SU-DHL-6 (cell line): Measurements from ENCODE around the gene TANGO6.

Source experiments
- H2AFZ ChIP-seq: fragments of 200-600 bp; sonication (generic); 2 replicates; pipeline ENCODE4 v1.6.1; 2014; ENCODE audit warnings: low read depth, mild to moderate bottlenecking, moderate library complexity, mixed read lengths, antibody characterized with exemption, low read length; ENCODE audit not compliant: severe bottlenecking
- H3F3A ChIP-seq: fragments of 200-600 bp; shearing (Covaris generic); 2 replicates; pipeline ENCODE4 v1.6.0; 2016; ENCODE audit warnings: antibody characterized with exemption, mild to moderate bottlenecking; ENCODE audit not compliant: insufficient read depth
- H3K27ac ChIP-seq: fragments of 200-600 bp; sonication (generic); 2 replicates; pipeline ENCODE4 v1.5.1; 2016; ENCODE audit warnings: low read depth, mild to moderate bottlenecking, low read length, moderate library complexity, mixed read lengths
- H3K27me3 ChIP-seq: fragments of 200-600 bp; sonication (generic), shearing (Covaris generic); 2 replicates; pipeline ENCODE4 v1.6.0; 2014; ENCODE audit warnings: mild to moderate bottlenecking, low read length
- H3K36me3 ChIP-seq: fragments of 200-600 bp; sonication (generic); 2 replicates; pipeline ENCODE4 v1.6.1; 2014; ENCODE audit warnings: mild to moderate bottlenecking, low read length, mixed read lengths
- H3K4me2 ChIP-seq: fragments of 300-600, 200-600 bp; shearing (Covaris generic), sonication (generic); 2 replicates; pipeline ENCODE4 v1.6.0; 2014; ENCODE audit warnings: low read length, low read depth, mild to moderate bottlenecking; ENCODE audit not compliant: poor library complexity, severe bottlenecking
- H3K4me3 ChIP-seq: fragments of 200-600 bp; sonication (generic); 2 replicates; pipeline ENCODE4 v1.5.1; 2014; ENCODE audit warnings: antibody characterized with exemption, low read length, mild to moderate bottlenecking, mixed read lengths; ENCODE audit not compliant: insufficient read depth, poor library complexity, severe bottlenecking
- H3K79me2 ChIP-seq: fragments of 200-600 bp; sonication (generic); 2 replicates; pipeline ENCODE4 v1.6.1; 2014; ENCODE audit warnings: mild to moderate bottlenecking, low read length, moderate library complexity; ENCODE audit not compliant: insufficient read depth
- H3K9ac ChIP-seq: fragments of 200-600 bp; sonication (generic); 2 replicates; pipeline ENCODE4 v1.7.0; 2014; ENCODE audit warnings: mild to moderate bottlenecking, low read length
- H3K9me2 ChIP-seq: fragments of 200-600 bp; sonication (generic); replicated peaks from 2 replicates; pipeline ENCODE4 v1.6.1; 2014; ENCODE audit warnings: low read length; ENCODE audit not compliant: insufficient read depth
- H3K9me3 ChIP-seq: fragments of 200-600 bp; sonication (generic); 2 replicates; pipeline ENCODE4 v1.6.1; 2014; ENCODE audit warnings: low read length, mixed read lengths; ENCODE audit not compliant: insufficient read depth
- H4K20me1 ChIP-seq: fragments of 200-600 bp; sonication (generic); 2 replicates; pipeline ENCODE4 v1.6.1; 2014; ENCODE audit warnings: low read depth, mild to moderate bottlenecking, antibody characterized with exemption, low read length, moderate library complexity, mixed read lengths
- CTCF ChIP-seq: fragments of 200-600 bp; sonication (generic); IDR thresholded peaks from one replicate; pipeline ENCODE4 v1.5.1; 2017; ENCODE audit warnings: antibody characterized with exemption, mild to moderate bottlenecking, low read length, moderate library complexity; ENCODE audit not compliant: insufficient read depth, poor library complexity, severe bottlenecking
- EZH2phosphoT487 ChIP-seq: fragments of 200-600 bp; sonication (generic), shearing (Covaris generic); conservative IDR thresholded peaks from 2 replicates; pipeline ENCODE4 v1.6.1; 2018; ENCODE audit warnings: mild to moderate bottlenecking, antibody characterized with exemption, low read length, moderate library complexity, mixed read lengths

The TANGO6 gene

GRCh38 chr16:68939692-68940320 is 96.5 kb downstream of the TANGO6 start:
- H3K4me3 ChIP-seq = no peak overlapping the region
- no peak overlapping the region for H3K9ac ChIP-seq
- H3K4me2 ChIP-seq = no peak overlapping the region
- peaks cover 2% of the 10 kb centered on the region; the same call in 1 of the 2 replicates for H3K36me3 ChIP-seq
- no peaks in the 10 kb centered on the region for H3K79me2 ChIP-seq
- H4K20me1 ChIP-seq = no peaks in the 10 kb centered on the region
- no peaks in the 10 kb centered on the region for H3K27me3 ChIP-seq
- no peaks in the 10 kb centered on the region for H3F3A ChIP-seq
- no peak overlapping the region for H3K27ac ChIP-seq
- no peaks in the 10 kb centered on the region for H3K9me2 ChIP-seq
- no peak for TF ChIP-seq CTCF
- TF ChIP-seq EZH2phosphoT487 = no peak
- H3K9me3 ChIP-seq = no peaks in the 10 kb centered on the region
- H2AFZ ChIP-seq = no peak overlapping the region

- H3K27me3 ChIP-seq = no peaks in the 10 kb centered on the region
- no peak overlapping the region for H3K4me2 ChIP-seq
- H3K27ac ChIP-seq = no peak overlapping the region
- no peaks in the 10 kb centered on the region for H3K9me2 ChIP-seq
- H3K4me3 ChIP-seq = no peak overlapping the region
- H3K9ac ChIP-seq = no peak overlapping the region
- TF ChIP-seq CTCF (no peak), EZH2phosphoT487 (no peak)
- no peaks in the 10 kb centered on the region for H4K20me1 ChIP-seq
- H3K36me3 ChIP-seq = peaks cover 2% of the 10 kb centered on the region; the same call in 1 of the 2 replicates
- H2AFZ ChIP-seq = no peak overlapping the region
- no peaks in the 10 kb centered on the region for H3K9me3 ChIP-seq
- no peaks in the 10 kb centered on the region for H3F3A ChIP-seq
- no peaks in the 10 kb centered on the region for H3K79me2 ChIP-seq
Measured at GRCh38 chr16:68940816-68941215, 97.5 kb downstream of the TANGO6 start.

- H2AFZ ChIP-seq = no peak overlapping the region
- H3K27ac ChIP-seq = no peak overlapping the region
Measured at GRCh38 chr16:68943961-68944360, 100.6 kb downstream of the TANGO6 start.

More at GRCh38 chr16:68943961-68944360, 100.6 kb downstream of the TANGO6 start:
- H3K79me2 ChIP-seq = no peaks in the 10 kb centered on the region
- no peaks in the 10 kb centered on the region for H4K20me1 ChIP-seq
- H3K27me3 ChIP-seq = no peaks in the 10 kb centered on the region
- no peaks in the 10 kb centered on the region for H3K9me3 ChIP-seq
- H3K4me2 ChIP-seq = no peak overlapping the region
- H3K4me3 ChIP-seq = no peak overlapping the region
- H3F3A ChIP-seq = no peaks in the 10 kb centered on the region
- H3K9ac ChIP-seq = no peak overlapping the region
- TF ChIP-seq CTCF (no peak), EZH2phosphoT487 (no peak)
- H3K36me3 ChIP-seq = peaks cover 2% of the 10 kb centered on the region; the same call in 1 of the 2 replicates
- H3K9me2 ChIP-seq = no peaks in the 10 kb centered on the region
